H1 (cell line): ENCODE results near the gene ZFP36L2. TPM values are rescaled to one million over a fixed set of nuclear protein-coding genes. Genes with fewer than 3 reads are reported as not detected.

Source experiments
- CTCF ChIA-PET: fragments of 300-600 bp; sonication (Branson Sonifier 250); formaldehyde crosslinking; loops from one replicate; lab custom pipeline; 2021; ENCODE audit not compliant: partially characterized antibody; lab: Charles Lee
- POLR2A ChIA-PET: fragments of 300-600 bp; sonication (Branson Sonifier 250); formaldehyde crosslinking; loops from one replicate; lab custom pipeline; 2021; ENCODE audit warnings: inconsistent platforms; ENCODE audit not compliant: partially characterized antibody; lab: Charles Lee
- DNase-seq, 2 experiments: peaks; one replicate each; pipeline versions ENCODE4 v3.0.0 to v3.0.0-alpha.2; 2010 to 2022; ENCODE audit warnings: low spot score in 2 of 2, low read depth in 1 of 2, mixed read lengths in 1 of 2
- FAIRE-seq: peaks from 2 replicates; lab custom pipeline; 2011; peaks lifted over from hg19 to GRCh38; lab: Jason Lieb, UNC
- H2AFZ ChIP-seq: 2 replicates; pipeline ENCODE4 v1.8.1; 2012; ENCODE audit warnings: low read length, inconsistent platforms
- H2AK5ac ChIP-seq: 2 replicates; pipeline ENCODE4 v1.6.1; 2013; ENCODE audit warnings: low read depth, low read length
- H2BK120ac ChIP-seq: replicated peaks from 2 replicates; pipeline ENCODE3; 2013; ENCODE audit warnings: low read depth, low read length, inconsistent platforms
- H2BK12ac ChIP-seq: 2 replicates; pipeline ENCODE4 v1.6.1; 2013; ENCODE audit warnings: low read depth, low read length
- H2BK15ac ChIP-seq: 2 replicates; pipeline ENCODE4 v1.6.1; 2013; ENCODE audit warnings: low read length
- H2BK20ac ChIP-seq: 2 replicates; pipeline ENCODE4 v1.6.1; 2013; ENCODE audit warnings: low read length
- H2BK5ac ChIP-seq: 2 replicates; pipeline ENCODE4 v1.6.1; 2013; ENCODE audit warnings: low read depth, low read length
- H3K14ac ChIP-seq: 2 replicates; pipeline ENCODE4 v1.6.1; 2013; ENCODE audit warnings: inconsistent platforms; ENCODE audit not compliant: insufficient read length
- H3K18ac ChIP-seq: 2 replicates; pipeline ENCODE4 v1.6.1; 2013; ENCODE audit warnings: low read length; ENCODE audit errors: extremely low read depth
- H3K23ac ChIP-seq: 2 replicates; pipeline ENCODE4 v1.6.1; 2013; ENCODE audit warnings: inconsistent platforms; ENCODE audit not compliant: insufficient read length
- H3K23me2 ChIP-seq: 2 replicates; pipeline ENCODE4 v1.6.1; 2013; ENCODE audit warnings: low read depth, low read length
- H3K27ac ChIP-seq: 2 replicates; pipeline ENCODE4 v1.6.1; 2011; ENCODE audit warnings: low read depth, low read length, inconsistent platforms
- H3K27me3 ChIP-seq, 4 experiments: replicated peaks in 1 of 4; 1 replicate in 1 of 4; 2 replicates in 3 of 4; pipeline versions ENCODE4 v1.6.1 to v1.8.1; 2011 to 2013; ENCODE audit warnings: low read length in 3 of 4, mild to moderate bottlenecking in 3 of 4, inconsistent platforms in 2 of 4, mixed read lengths in 2 of 4, moderate library complexity in 1 of 4; ENCODE audit not compliant: control insufficient read depth in 3 of 4, insufficient read depth in 3 of 4; ENCODE audit errors: extremely low read depth in 1 of 4
- H3K36me3 ChIP-seq, 4 experiments: 2 replicates each; pipeline versions ENCODE4 v1.6.1 to v1.8.1; 2011 to 2013; ENCODE audit warnings: mild to moderate bottlenecking in 4 of 4, low read length in 3 of 4, moderate library complexity in 2 of 4, control low read depth in 1 of 4, inconsistent platforms in 1 of 4; ENCODE audit not compliant: insufficient read depth in 4 of 4, control insufficient read depth in 2 of 4
- H3K4ac ChIP-seq: replicated peaks from 2 replicates; pipeline ENCODE3; 2013; ENCODE audit warnings: low read length, low read depth, mixed read lengths, inconsistent platforms; ENCODE audit not compliant: insufficient read length
- H3K4me1 ChIP-seq, 4 experiments: replicated peaks in 1 of 4; 1 replicate in 1 of 4; 2 replicates in 3 of 4; pipeline versions ENCODE4 v1.6.1 to v1.8.1; 2011 to 2013; ENCODE audit warnings: low read length in 3 of 4, inconsistent platforms in 2 of 4, mixed read lengths in 1 of 4; ENCODE audit not compliant: insufficient read depth in 4 of 4, control insufficient read depth in 3 of 4
- H3K4me2 ChIP-seq, 2 experiments: 2 replicates each; pipeline versions ENCODE4 v1.6.1 to v1.8.1; 2011 to 2013; ENCODE audit warnings: low read depth in 2 of 2, low read length in 2 of 2, control low read depth in 1 of 2, inconsistent platforms in 1 of 2, mild to moderate bottlenecking in 1 of 2; ENCODE audit not compliant: insufficient read depth in 1 of 2
- H3K4me3 ChIP-seq, 4 experiments: fragments of 200-600, 300-600 bp in 1 of 4; sonication (generic), shearing (Covaris generic), sonication (Bioruptor Twin) in 1 of 4; 2 replicates each; pipeline versions ENCODE4 v1.5.1 to v1.8.1; 2011 to 2016; ENCODE audit warnings: low read length in 4 of 4, low read depth in 3 of 4, control low read depth in 2 of 4, inconsistent platforms in 2 of 4, mild to moderate bottlenecking in 2 of 4, mixed read lengths in 1 of 4, moderate library complexity in 1 of 4; ENCODE audit not compliant: insufficient read depth in 2 of 4; ENCODE audit errors: extremely low read depth in 1 of 4
- H3K56ac ChIP-seq: replicated peaks from 2 replicates; pipeline ENCODE3; 2013; ENCODE audit warnings: low read depth, mild to moderate bottlenecking, mixed read lengths, low read length, inconsistent platforms; ENCODE audit not compliant: insufficient read length
- H3K79me1 ChIP-seq: 2 replicates; pipeline ENCODE4 v1.6.1; 2013; ENCODE audit warnings: low read depth, low read length, control low read depth
- H3K79me2 ChIP-seq, 2 experiments: 2 replicates each; pipeline versions ENCODE4 v1.6.1 to v1.8.1; 2012 to 2013; ENCODE audit warnings: low read length in 2 of 2, mild to moderate bottlenecking in 2 of 2, inconsistent platforms in 1 of 2; ENCODE audit not compliant: insufficient read depth in 2 of 2, control insufficient read depth in 1 of 2
- H3K9ac ChIP-seq, 4 experiments: replicated peaks in 1 of 4; 1 replicate in 1 of 4; 2 replicates in 3 of 4; pipeline versions ENCODE4 v1.6.1 to v1.8.1; 2011 to 2013; ENCODE audit warnings: low read depth in 3 of 4, low read length in 3 of 4, control low read depth in 2 of 4, mild to moderate bottlenecking in 2 of 4, moderate library complexity in 2 of 4, inconsistent platforms in 1 of 4; ENCODE audit errors: extremely low read depth in 1 of 4
- H3K9me3 ChIP-seq, 2 experiments: 2 replicates each; pipeline versions ENCODE4 v1.6.1 to v1.8.1; 2012 to 2013; ENCODE audit warnings: mild to moderate bottlenecking in 2 of 2, moderate library complexity in 2 of 2, control low read depth in 1 of 2, inconsistent platforms in 1 of 2, low read depth in 1 of 2, low read length in 1 of 2, mixed read lengths in 1 of 2; ENCODE audit not compliant: insufficient read depth in 2 of 2
- H4K20me1 ChIP-seq, 2 experiments: replicated peaks in 1 of 2; 2 replicates each; pipeline versions ENCODE3 to v1.8.1; 2011 to 2013; ENCODE audit warnings: inconsistent platforms in 2 of 2, low read length in 2 of 2, mild to moderate bottlenecking in 1 of 2; ENCODE audit not compliant: insufficient read depth in 2 of 2, control insufficient read depth in 1 of 2
- H4K5ac ChIP-seq: 2 replicates; pipeline ENCODE4 v1.6.1; 2013; ENCODE audit warnings: low read length, low read depth, mixed read lengths, inconsistent platforms; ENCODE audit not compliant: insufficient read length
- H4K8ac ChIP-seq: 2 replicates; pipeline ENCODE4 v1.8.0; 2013; ENCODE audit warnings: mild to moderate bottlenecking, moderate library complexity, low read length, inconsistent platforms; ENCODE audit not compliant: insufficient read depth; ENCODE audit errors: extremely low read depth
- H4K91ac ChIP-seq: replicated peaks from 2 replicates; pipeline ENCODE3; 2013; ENCODE audit warnings: low read length, mixed read lengths, inconsistent platforms; ENCODE audit not compliant: insufficient read length
- EZH2 ChIP-seq: fragments of 200-600 bp; sonication (generic); IDR thresholded peaks from 2 replicates; pipeline ENCODE4 v1.7.1; 2012; ENCODE audit warnings: low read depth, mild to moderate bottlenecking, moderate library complexity, low read length, inconsistent platforms; ENCODE audit not compliant: severe bottlenecking
- SRF ChIP-seq: IDR thresholded peaks from 2 replicates; pipeline ENCODE4 v1.6.1; 2011; ENCODE audit warnings: mild to moderate bottlenecking, low read depth, low read length, moderate library complexity
- WGBS, 2 experiments: shearing (Covaris generic) in 1 of 2; methylation state at CpG; one replicate each; pipeline versions ENCODE4 v1.1.6 to v1.1.7; 2013 to 2015; ENCODE audit warnings: low lambda C conversion rate in 2 of 2, mixed read lengths in 2 of 2, inconsistent platforms in 1 of 2, low coverage in 1 of 2, missing lambda C conversion rate in 1 of 2; ENCODE audit not compliant: insufficient replicate concordance in 2 of 2, insufficient coverage in 1 of 2, insufficient read length in 1 of 2; ENCODE audit errors: extremely low coverage in 1 of 2, missing lambda C conversion rate in 1 of 2; 5-methylcytosine and 5-hydroxymethylcytosine counted together
- polyA plus RNA-seq, 7 experiments: library from polyadenylated mRNA; depleted of rRNA in 3 of 7; stranded (reverse) in 5 of 7; unstranded in 2 of 7; fragments of >200 nt in 5 of 7; fragments of 200-250 nt in 2 of 7; gene quantifications; 1 replicate in 5 of 7; 2 replicates in 1 of 7; 4 replicates in 1 of 7; pipeline versions ENCODE4 v1.2.1 to v1.2.3, GENCODE V29; 2011 to 2013; ENCODE audit warnings: missing spikeins in 2 of 7, mixed read lengths in 2 of 7
- total RNA-seq: library from RNA; stranded (reverse); fragmentation: NEBNext Ultra II Directional; extraction: Animal tissue kit (Norgen Biotek cat#: 25700); gene quantifications from 2 replicates; pipeline ENCODE4 v1.2.1, GENCODE V29; 2021

Gene ZFP36L2
- total and polyA plus RNA-seq, 2 of the 8 experiments (the other 6 are each of a cell fraction or from before 2014, with no cell fraction given) = 13.4 to 102 TPM

DNA sequence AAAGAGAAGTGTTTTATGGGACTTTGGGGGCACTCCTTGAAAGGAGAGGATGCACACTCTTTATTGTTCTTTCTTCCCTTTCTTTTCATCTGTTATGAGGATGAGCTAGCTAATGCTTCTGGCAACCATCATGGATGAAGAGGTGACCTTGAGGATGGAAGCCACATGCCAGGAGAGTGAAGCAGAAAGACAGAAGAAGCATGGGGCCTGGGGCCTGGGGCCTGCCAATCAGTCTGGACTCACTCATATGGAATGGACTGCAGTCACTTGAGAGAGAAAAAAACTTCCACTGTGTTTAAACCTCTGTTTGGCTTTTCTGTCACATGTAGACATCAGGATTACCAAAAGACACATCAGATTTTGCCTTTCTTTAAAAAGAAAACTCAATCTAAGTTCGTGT lies 35.8 kb upstream of the ZFP36L2 start:
- WGBS, 2 experiments = 74% methylated on average over 1 of the region's 1 CpG; no CpG with 5 or more reads in 1 of the 2 experiments
- H3K36me3 ChIP-seq = no peaks in the 10 kb centered on the region
- no peaks in the 10 kb centered on the region for H3K27me3 ChIP-seq
- no peak overlapping the region for H3K18ac ChIP-seq
- H2AK5ac ChIP-seq = no peak overlapping the region
- H2BK12ac ChIP-seq = no peak overlapping the region
- no peak overlapping the region for H3K4me3 ChIP-seq
- no peak overlapping the region for H3K4ac ChIP-seq
- no peak overlapping the region for H3K23ac ChIP-seq
- CTCF ChIA-PET = no interaction called here
- no peak overlapping the region for H3K14ac ChIP-seq
- H2BK15ac ChIP-seq = no peak overlapping the region
- H3K79me1 ChIP-seq = no peaks in the 10 kb centered on the region
- no peak for DNase-seq
- H2BK20ac ChIP-seq = no peak overlapping the region
- H3K23me2 ChIP-seq = no peaks in the 10 kb centered on the region; the same call in 1 of the 2 replicates
- no peak overlapping the region for H3K27ac ChIP-seq
- H3K9ac ChIP-seq = no peak overlapping the region
- peaks cover 0 to 5% (median 0%) of the 10 kb centered on the region in 4 experiments; a peak in 1 of 7 replicates for H3K4me1 ChIP-seq
- no peaks in the 10 kb centered on the region for H3K79me2 ChIP-seq
- no peak overlapping the region for H2AFZ ChIP-seq
- POLR2A ChIA-PET = no interaction called here
- no peak overlapping the region for H3K56ac ChIP-seq
- H3K4me2 ChIP-seq = no peak overlapping the region
- no peaks in the 10 kb centered on the region for H3K9me3 ChIP-seq
- H4K91ac ChIP-seq = no peak overlapping the region
- no peak overlapping the region for H2BK5ac ChIP-seq
- FAIRE-seq = no peak
- no peak overlapping the region for H4K8ac ChIP-seq
- no peak overlapping the region for H2BK120ac ChIP-seq
- H4K5ac ChIP-seq = no peak overlapping the region
- H4K20me1 ChIP-seq = no peaks in the 10 kb centered on the region
- TF ChIP-seq EZH2 (no peak), SRF (no peak)
- TF ChIP-seq, all 59 proteins: peak for 0
